ENCODE data around the gene SYNGR4. TPM values are rescaled to one million over a fixed set of nuclear protein-coding genes. Genes with fewer than 3 reads are reported as not detected.

Gene SYNGR4
- total RNA-seq, 1 experiment from 2014 or later, result not detected

DNA sequence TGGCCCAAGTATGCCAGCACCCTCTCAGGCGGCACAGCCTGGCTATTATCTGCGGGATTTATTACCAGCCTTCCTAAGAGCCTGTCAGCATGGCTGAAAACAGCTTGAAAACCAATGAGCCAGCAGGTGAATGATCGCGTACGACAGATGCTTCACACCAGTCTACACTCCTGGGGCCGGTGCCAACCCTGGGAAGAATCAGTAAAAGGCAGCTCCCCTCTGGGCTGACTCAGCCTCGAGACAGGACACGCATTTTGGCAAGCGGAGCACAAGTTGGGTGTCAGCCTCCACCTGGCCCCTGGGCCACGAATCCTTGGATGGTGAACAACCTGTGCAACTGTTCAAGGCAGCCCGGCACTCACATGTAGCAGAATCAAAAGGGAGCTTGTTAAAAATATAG, 23.2 kb upstream of the SYNGR4 start:
- Histone ChIP-seq H3K27me3 (replicated peaks; ENCODE audit: insufficient read depth, low read depth, low read length, poor library complexity) (no peaks in the 10 kb centered on the region), H3K4me1 (ENCODE audit: insufficient read depth, low read length, poor library complexity, severe bottlenecking) (no peaks in the 10 kb centered on the region), H3K36me3 (ENCODE audit: insufficient read depth, low read length, poor library complexity, severe bottlenecking) (no peaks in the 10 kb centered on the region), H3K9me3 (ENCODE audit: low read depth, low read length, poor library complexity, severe bottlenecking) (no peaks in the 10 kb centered on the region), H3K27ac (ENCODE audit: low read depth, low read length, poor library complexity, severe bottlenecking) (no peak overlapping the region), H3K4me3 (ENCODE audit: low read depth, low read length, poor library complexity, severe bottlenecking) (no peak overlapping the region)
- intact Hi-C loops (cut with micrococcal nuclease; ENCODE audit: unreplicated experiment), result no loop called here
- TF ChIP-seq, protein P1, sequence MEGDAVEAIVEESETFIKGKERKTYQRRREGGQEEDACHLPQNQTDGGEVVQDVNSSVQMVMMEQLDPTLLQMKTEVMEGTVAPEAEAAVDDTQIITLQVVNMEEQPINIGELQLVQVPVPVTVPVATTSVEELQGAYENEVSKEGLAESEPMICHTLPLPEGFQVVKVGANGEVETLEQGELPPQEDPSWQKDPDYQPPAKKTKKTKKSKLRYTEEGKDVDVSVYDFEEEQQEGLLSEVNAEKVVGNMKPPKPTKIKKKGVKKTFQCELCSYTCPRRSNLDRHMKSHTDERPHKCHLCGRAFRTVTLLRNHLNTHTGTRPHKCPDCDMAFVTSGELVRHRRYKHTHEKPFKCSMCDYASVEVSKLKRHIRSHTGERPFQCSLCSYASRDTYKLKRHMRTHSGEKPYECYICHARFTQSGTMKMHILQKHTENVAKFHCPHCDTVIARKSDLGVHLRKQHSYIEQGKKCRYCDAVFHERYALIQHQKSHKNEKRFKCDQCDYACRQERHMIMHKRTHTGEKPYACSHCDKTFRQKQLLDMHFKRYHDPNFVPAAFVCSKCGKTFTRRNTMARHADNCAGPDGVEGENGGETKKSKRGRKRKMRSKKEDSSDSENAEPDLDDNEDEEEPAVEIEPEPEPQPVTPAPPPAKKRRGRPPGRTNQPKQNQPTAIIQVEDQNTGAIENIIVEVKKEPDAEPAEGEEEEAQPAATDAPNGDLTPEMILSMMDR (conservative IDR thresholded peaks at IDR 0.05; ENCODE audit: low read depth, low read length), result no peak
- TF ChIP-seq EZH2 (IDR thresholded peaks at IDR 0.05; ENCODE audit: borderline replicate concordance, low read depth, low read length, poor library complexity, severe bottlenecking), result no peak
- BruUV-seq (replicated peaks), result no TSS peak
- no peak for DNase-seq (ENCODE audit: low spot score)
- POLR2A ChIA-PET (ENCODE audit: low non-redundant PET), result no interaction called here
- CTCF ChIA-PET, result no interaction called here

DNA sequence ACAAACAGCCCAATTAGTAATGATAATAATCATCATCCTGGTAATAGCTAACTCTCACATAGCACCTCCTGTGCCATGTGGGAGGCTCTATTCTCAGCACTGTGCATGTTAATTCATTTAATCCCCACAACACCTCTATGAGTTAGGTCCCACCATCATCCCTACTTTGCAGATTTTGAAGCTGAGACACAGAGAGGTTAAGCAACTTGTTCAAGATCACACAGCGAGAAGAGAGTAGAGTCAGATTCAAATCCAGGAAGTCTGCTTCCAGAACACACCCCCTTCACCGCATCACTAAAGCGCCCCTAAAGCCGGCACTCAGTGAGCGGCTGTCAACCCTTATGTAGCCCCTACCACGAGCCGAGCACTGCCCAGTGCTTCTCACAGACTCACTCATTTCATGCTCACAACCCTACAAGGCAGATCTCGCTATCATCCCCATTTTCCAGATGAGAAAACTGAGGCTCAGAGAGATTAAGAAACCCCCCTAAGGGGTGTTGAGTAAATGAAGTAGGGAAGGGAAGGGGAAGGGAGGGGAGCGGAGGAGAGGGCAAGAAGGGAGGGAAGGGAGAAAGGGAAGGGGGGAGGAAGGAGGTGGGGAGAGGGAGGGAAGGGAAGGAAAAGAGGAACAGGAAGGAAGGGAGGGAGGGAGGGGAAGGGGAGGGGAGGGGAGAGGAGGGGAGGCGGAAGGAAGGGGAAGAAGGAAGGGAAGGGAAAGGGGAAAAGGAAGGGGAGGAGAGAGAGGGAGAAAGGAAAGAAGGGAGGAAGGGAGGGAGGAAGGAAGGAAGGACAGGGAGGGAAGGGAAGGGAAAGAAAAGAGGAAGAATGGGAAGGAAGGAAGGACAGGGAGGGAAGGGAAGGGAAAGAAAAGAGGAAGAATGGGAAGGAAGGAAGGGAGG, 22.4 kb upstream of the SYNGR4 start:
- POLR2A ChIA-PET (ENCODE audit: low non-redundant PET), result no interaction called here
- no TSS peak for BruUV-seq (replicated peaks)
- no peak for DNase-seq (ENCODE audit: low spot score)

DNA sequence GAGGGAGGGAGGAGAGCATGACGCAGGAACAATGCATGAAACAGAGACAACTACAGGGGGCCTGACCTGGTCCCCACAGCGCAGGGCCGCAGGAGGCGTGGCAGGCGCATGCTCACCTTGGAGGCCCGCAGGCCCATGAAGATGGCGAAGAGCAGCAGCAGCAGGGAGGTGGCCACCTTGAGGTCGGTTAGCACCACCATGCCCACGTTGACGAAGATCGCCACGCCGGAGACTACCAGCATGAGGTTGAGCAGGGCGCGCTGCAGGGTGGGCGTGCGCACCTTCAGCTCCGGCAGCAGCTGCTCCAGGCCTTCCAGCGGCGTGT, 21.8 kb upstream of the SYNGR4 start:
- Histone ChIP-seq H3K4me3 (ENCODE audit: low read depth, low read length, poor library complexity, severe bottlenecking) (no peak overlapping the region), H3K27ac (ENCODE audit: low read depth, low read length, poor library complexity, severe bottlenecking) (no peak overlapping the region), H3K9me3 (ENCODE audit: low read depth, low read length, poor library complexity, severe bottlenecking) (no peaks in the 10 kb centered on the region), H3K27me3 (replicated peaks; ENCODE audit: insufficient read depth, low read depth, low read length, poor library complexity) (no peaks in the 10 kb centered on the region), H3K4me1 (ENCODE audit: insufficient read depth, low read length, poor library complexity, severe bottlenecking) (no peaks in the 10 kb centered on the region), H3K36me3 (ENCODE audit: insufficient read depth, low read length, poor library complexity, severe bottlenecking) (no peaks in the 10 kb centered on the region)
- ChIA-PET CTCF (no interaction called here), POLR2A (ENCODE audit: low non-redundant PET) (no interaction called here)
- no peak for TF ChIP-seq EZH2 (IDR thresholded peaks at IDR 0.05; ENCODE audit: borderline replicate concordance, low read depth, low read length, poor library complexity, severe bottlenecking)
- TF ChIP-seq, protein P1 (conservative IDR thresholded peaks at IDR 0.05; ENCODE audit: low read depth, low read length), result no peak
- no TSS peak for BruUV-seq (replicated peaks)
- no peak for DNase-seq (ENCODE audit: low spot score)
- intact Hi-C loops (cut with micrococcal nuclease; ENCODE audit: unreplicated experiment), result no loop called here

More for the DNA sequence above, 22.4 kb upstream of the SYNGR4 start:
- no peaks in the 10 kb centered on the region for H3K27me3 ChIP-seq (replicated peaks; ENCODE audit: insufficient read depth, low read depth, low read length, poor library complexity)
- no peak overlapping the region for H3K27ac ChIP-seq (ENCODE audit: low read depth, low read length, poor library complexity, severe bottlenecking)
- H3K4me3 ChIP-seq (ENCODE audit: low read depth, low read length, poor library complexity, severe bottlenecking), result no peak overlapping the region
- H3K9me3 ChIP-seq (ENCODE audit: low read depth, low read length, poor library complexity, severe bottlenecking), result no peaks in the 10 kb centered on the region
- CTCF ChIA-PET, result no interaction called here
- no peaks in the 10 kb centered on the region for H3K4me1 ChIP-seq (ENCODE audit: insufficient read depth, low read length, poor library complexity, severe bottlenecking)
- H3K36me3 ChIP-seq (ENCODE audit: insufficient read depth, low read length, poor library complexity, severe bottlenecking), result no peaks in the 10 kb centered on the region
- intact Hi-C loops (cut with micrococcal nuclease; ENCODE audit: unreplicated experiment), result no loop called here
- TF ChIP-seq, protein P1 (conservative IDR thresholded peaks at IDR 0.05; ENCODE audit: low read depth, low read length), result no peak
- no peak for TF ChIP-seq EZH2 (IDR thresholded peaks at IDR 0.05; ENCODE audit: borderline replicate concordance, low read depth, low read length, poor library complexity, severe bottlenecking)
